ENCODE data around the gene GLYR1. TPM values are rescaled to one million over a fixed set of nuclear protein-coding genes. Genes with fewer than 3 reads are reported as not detected.

The GLYR1 gene
- total and polyA plus RNA-seq, 9 of the 15 experiments (the other 6 are each of a cell fraction or from before 2014, with no cell fraction given) = 6.7 to 99.2 (median 60.2) TPM

DNA sequence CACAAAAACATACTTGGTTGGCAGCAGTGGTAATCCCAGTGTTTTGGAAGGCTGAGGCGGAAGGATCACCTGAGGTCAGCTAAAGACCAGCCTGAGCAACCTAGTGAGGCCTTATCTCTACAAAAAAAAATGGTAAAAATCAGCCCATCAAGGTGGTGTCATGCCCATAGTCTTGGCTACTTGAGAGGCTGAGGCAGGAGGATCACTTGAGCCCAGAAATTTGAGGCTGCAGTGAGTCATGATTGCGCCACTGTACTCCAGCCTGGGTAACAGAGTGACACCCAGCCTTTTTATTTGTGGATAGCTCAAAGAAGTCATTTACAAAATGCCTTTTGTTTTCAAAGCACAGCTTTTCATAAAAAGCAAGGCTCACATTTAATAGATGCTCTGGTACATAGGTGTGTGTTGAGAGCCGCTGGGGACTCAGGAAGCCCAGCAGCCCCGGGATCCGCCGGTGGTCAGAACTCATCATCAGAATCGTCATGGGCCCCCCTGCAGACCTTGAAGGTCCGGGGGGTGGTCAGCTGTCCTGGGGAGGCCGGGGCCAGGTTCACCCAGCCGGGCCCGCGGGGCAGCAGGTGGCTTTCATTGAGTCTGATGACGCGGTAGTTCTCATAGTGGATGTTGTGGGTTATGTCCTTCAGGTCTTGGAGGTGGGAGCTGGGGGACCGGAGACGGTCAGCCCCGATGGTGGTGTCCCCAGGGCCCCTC, 69.6 kb downstream of the GLYR1 start (continued):
- TF ChIP-seq, protein P1, sequence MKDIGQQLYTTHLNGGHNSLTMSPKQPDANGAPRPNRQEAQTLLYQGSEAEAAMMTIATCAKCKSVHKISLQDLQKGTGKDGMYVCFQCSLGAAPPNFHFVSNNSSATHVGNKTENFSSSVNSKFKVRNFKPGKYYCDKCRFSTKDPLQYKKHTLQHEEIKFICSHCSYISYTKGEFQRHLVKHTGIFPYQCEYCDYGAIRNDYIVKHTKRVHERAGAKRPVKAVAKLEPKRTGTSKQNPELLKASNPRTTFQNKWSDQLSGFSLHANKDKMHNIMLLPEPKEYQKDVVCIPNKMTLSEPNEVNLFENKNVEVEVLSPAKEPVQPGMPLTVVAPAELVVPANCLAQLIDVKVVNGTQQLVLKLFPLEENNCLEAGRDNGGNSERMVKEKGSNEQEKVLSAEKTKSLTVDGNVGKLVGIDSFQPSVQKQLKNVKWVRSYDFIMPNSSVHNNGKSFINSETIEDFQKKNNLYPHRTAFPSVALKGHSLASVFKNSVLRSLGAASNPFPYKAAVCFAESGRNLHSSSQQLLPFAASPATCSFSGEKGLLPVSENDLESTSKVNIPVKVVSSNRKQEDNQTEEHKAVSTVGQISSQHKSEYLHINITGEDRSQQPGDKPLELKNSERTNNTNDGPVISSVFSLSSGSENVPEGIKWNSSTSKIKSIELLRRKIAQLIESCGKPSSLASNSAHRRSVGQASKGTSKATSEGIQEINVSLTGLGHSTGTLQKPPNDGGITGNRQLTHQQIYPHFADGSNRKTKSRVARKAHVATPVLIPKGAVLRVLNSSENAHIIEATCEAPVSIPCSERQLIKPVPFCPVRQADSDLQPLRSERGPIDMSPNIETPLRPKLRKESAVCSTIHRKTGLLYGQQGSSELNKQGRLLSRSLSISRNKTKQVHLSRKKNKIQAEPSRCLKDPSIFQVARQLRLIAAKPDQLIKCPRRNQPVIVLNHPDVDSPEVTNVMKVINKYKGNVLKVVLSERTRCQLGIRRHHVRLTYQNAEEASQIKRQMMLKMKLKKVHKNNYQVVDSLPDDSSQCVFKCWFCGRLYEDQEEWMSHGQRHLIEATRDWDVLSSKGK (CRISPR knock-in tag; IDR thresholded peaks at IDR 0.05) = no peak
- TF ChIP-seq POLR3A (IDR thresholded peaks at IDR 0.05; ENCODE audit: borderline replicate concordance, extremely low read depth, insufficient read depth, insufficient read length) = no peak
- TF ChIP-seq, protein P2, sequence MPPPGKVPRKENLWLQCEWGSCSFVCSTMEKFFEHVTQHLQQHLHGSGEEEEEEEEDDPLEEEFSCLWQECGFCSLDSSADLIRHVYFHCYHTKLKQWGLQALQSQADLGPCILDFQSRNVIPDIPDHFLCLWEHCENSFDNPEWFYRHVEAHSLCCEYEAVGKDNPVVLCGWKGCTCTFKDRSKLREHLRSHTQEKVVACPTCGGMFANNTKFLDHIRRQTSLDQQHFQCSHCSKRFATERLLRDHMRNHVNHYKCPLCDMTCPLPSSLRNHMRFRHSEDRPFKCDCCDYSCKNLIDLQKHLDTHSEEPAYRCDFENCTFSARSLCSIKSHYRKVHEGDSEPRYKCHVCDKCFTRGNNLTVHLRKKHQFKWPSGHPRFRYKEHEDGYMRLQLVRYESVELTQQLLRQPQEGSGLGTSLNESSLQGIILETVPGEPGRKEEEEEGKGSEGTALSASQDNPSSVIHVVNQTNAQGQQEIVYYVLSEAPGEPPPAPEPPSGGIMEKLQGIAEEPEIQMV (tag; conservative IDR thresholded peaks at IDR 0.05; ENCODE audit: low read depth) = no peak

Data from K562 (cell line).